H9 (cell line): ENCODE data around the gene FAM13C. TPM values are rescaled to one million over a fixed set of nuclear protein-coding genes. Genes with fewer than 3 reads are reported as not detected.

ENCODE experiments used
- DNase-seq: peaks from one replicate; pipeline ENCODE4 v3.0.0-alpha.2; 2017
- H2AFZ ChIP-seq: one replicate; pipeline ENCODE4 v1.6.1; 2013; ENCODE audit warnings: mild to moderate bottlenecking, low read length, control low read depth, moderate library complexity
- H2AK5ac ChIP-seq: 2 replicates; pipeline ENCODE4 v1.6.1; 2013; ENCODE audit warnings: low read length, control low read depth, mixed read lengths; ENCODE audit not compliant: insufficient read length
- H2BK120ac ChIP-seq: one replicate; pipeline ENCODE4 v1.6.1; 2013; ENCODE audit warnings: low read depth, mild to moderate bottlenecking, low read length, control low read depth, inconsistent platforms; ENCODE audit not compliant: poor library complexity, severe bottlenecking
- H2BK12ac ChIP-seq: 2 replicates; pipeline ENCODE4 v1.6.1; 2013; ENCODE audit warnings: low read length, control low read depth, mixed read lengths, low read depth; ENCODE audit not compliant: insufficient read length
- H2BK15ac ChIP-seq: 2 replicates; pipeline ENCODE4 v1.6.1; 2013; ENCODE audit warnings: low read depth, low read length, control low read depth
- H2BK20ac ChIP-seq: one replicate; pipeline ENCODE4 v1.6.1; 2013; ENCODE audit warnings: low read depth, mild to moderate bottlenecking, low read length, control low read depth, inconsistent platforms; ENCODE audit not compliant: poor library complexity, severe bottlenecking
- H2BK5ac ChIP-seq: 2 replicates; pipeline ENCODE4 v1.6.1; 2013; ENCODE audit warnings: low read length, control low read depth, mixed read lengths; ENCODE audit not compliant: insufficient read length
- H3K14ac ChIP-seq: 2 replicates; pipeline ENCODE4 v1.6.1; 2013; ENCODE audit warnings: low read length, control low read depth; ENCODE audit not compliant: insufficient read depth
- H3K18ac ChIP-seq: 2 replicates; pipeline ENCODE4 v1.6.1; 2013; ENCODE audit warnings: low read depth, mild to moderate bottlenecking, mixed read lengths, low read length, control low read depth; ENCODE audit not compliant: insufficient read length
- H3K23ac ChIP-seq: 2 replicates; pipeline ENCODE4 v1.6.1; 2013; ENCODE audit warnings: low read length, control low read depth, mixed read lengths, low read depth; ENCODE audit not compliant: insufficient read length
- H3K23me2 ChIP-seq: 2 replicates; pipeline ENCODE4 v1.6.1; 2013; ENCODE audit warnings: low read depth, mild to moderate bottlenecking, mixed read lengths, low read length, control low read depth; ENCODE audit not compliant: insufficient read length, poor library complexity, severe bottlenecking
- H3K27ac ChIP-seq: 2 replicates; pipeline ENCODE4 v1.5.1; 2013; ENCODE audit warnings: low read length, control low read depth, mixed read lengths, low read depth; ENCODE audit not compliant: insufficient read length
- H3K27me3 ChIP-seq: 2 replicates; pipeline ENCODE4 v1.6.1; 2013; ENCODE audit warnings: low read length, control low read depth, inconsistent platforms; ENCODE audit not compliant: insufficient read depth
- H3K4ac ChIP-seq: 2 replicates; pipeline ENCODE4 v1.6.1; 2013; ENCODE audit warnings: low read depth, mild to moderate bottlenecking, control low read depth, inconsistent platforms, low read length, moderate library complexity
- H3K4me1 ChIP-seq: 2 replicates; pipeline ENCODE4 v1.6.1; 2013; ENCODE audit warnings: low read length, control low read depth, inconsistent platforms; ENCODE audit not compliant: insufficient read depth
- H3K4me2 ChIP-seq: 2 replicates; pipeline ENCODE4 v1.6.1; 2013; ENCODE audit warnings: low read length, control low read depth, mixed read lengths; ENCODE audit not compliant: insufficient read length, insufficient read depth
- H3K56ac ChIP-seq: 2 replicates; pipeline ENCODE4 v1.6.1; 2013; ENCODE audit warnings: low read depth, mild to moderate bottlenecking, mixed read lengths, low read length, control low read depth; ENCODE audit not compliant: insufficient read length
- H3K79me1 ChIP-seq: 2 replicates; pipeline ENCODE4 v1.6.1; 2013; ENCODE audit warnings: low read depth, mild to moderate bottlenecking, moderate library complexity, low read length, control low read depth, inconsistent platforms; ENCODE audit not compliant: insufficient read depth, poor library complexity, severe bottlenecking
- H3K79me2 ChIP-seq: 2 replicates; pipeline ENCODE4 v1.6.1; 2013; ENCODE audit warnings: low read length, control low read depth, inconsistent platforms; ENCODE audit not compliant: insufficient read depth
- H3K9ac ChIP-seq: 2 replicates; pipeline ENCODE4 v1.6.1; 2013; ENCODE audit warnings: low read length, control low read depth, mixed read lengths; ENCODE audit not compliant: insufficient read length; ENCODE audit errors: extremely low read depth
- H3K9me3 ChIP-seq: one replicate; pipeline ENCODE4 v1.6.1; 2013; ENCODE audit warnings: low read depth, low read length, inconsistent platforms; ENCODE audit not compliant: control insufficient read depth
- H3T11ph ChIP-seq: one replicate; pipeline ENCODE4 v1.6.1; 2013; ENCODE audit warnings: mild to moderate bottlenecking, low read length, control low read depth, inconsistent platforms
- H4K20me1 ChIP-seq: one replicate; pipeline ENCODE4 v1.6.1; 2013; ENCODE audit not compliant: control insufficient read depth, insufficient read length, insufficient read depth
- H4K5ac ChIP-seq: 2 replicates; pipeline ENCODE4 v1.6.1; 2013; ENCODE audit warnings: low read depth, mild to moderate bottlenecking, mixed read lengths, low read length, control low read depth; ENCODE audit not compliant: insufficient read length
- H4K8ac ChIP-seq: replicated peaks from 2 replicates; pipeline ENCODE4 v1.6.1; 2013; ENCODE audit warnings: low read length, control low read depth, mixed read lengths, low read depth; ENCODE audit not compliant: insufficient read length
- H4K91ac ChIP-seq: 2 replicates; pipeline ENCODE4 v1.6.1; 2013; ENCODE audit warnings: low read depth, mild to moderate bottlenecking, moderate library complexity, mixed read lengths, low read length, control low read depth; ENCODE audit not compliant: insufficient read length
- H3K27ac Mint-ChIP-seq, 3 experiments: 2 replicates in 2 of 3; 3 replicates in 1 of 3; pipeline ENCODE4 v1.8.0; 2020 to 2021; ENCODE audit warnings: mixed read lengths in 3 of 3, mild to moderate bottlenecking in 1 of 3, moderate library complexity in 1 of 3
- H3K27me3 Mint-ChIP-seq: 2 replicates; pipeline ENCODE4 v1.8.0; 2021; ENCODE audit warnings: low read depth, mild to moderate bottlenecking, moderate library complexity, mixed read lengths
- H3K36me3 Mint-ChIP-seq, 3 experiments: 2 replicates in 2 of 3; 3 replicates in 1 of 3; pipeline ENCODE4 v1.8.0; 2020 to 2021; ENCODE audit warnings: low read depth in 3 of 3, mixed read lengths in 3 of 3; ENCODE audit not compliant: insufficient read depth in 1 of 3
- H3K4me1 Mint-ChIP-seq, 2 experiments: 2 replicates each; pipeline ENCODE4 v1.8.0; 2020; ENCODE audit warnings: mixed read lengths in 2 of 2
- H3K4me3 Mint-ChIP-seq, 2 experiments: 2 replicates in 1 of 2; 3 replicates in 1 of 2; pipeline ENCODE4 v1.8.0; 2020 to 2021; ENCODE audit warnings: mild to moderate bottlenecking in 2 of 2, mixed read lengths in 2 of 2, moderate library complexity in 1 of 2
- H3K9me3 Mint-ChIP-seq, 2 experiments: 2 replicates in 1 of 2; 3 replicates in 1 of 2; pipeline ENCODE4 v1.8.0; 2020; ENCODE audit warnings: mild to moderate bottlenecking in 2 of 2, mixed read lengths in 2 of 2, moderate library complexity in 1 of 2
- WGBS: extraction: QIAGEN DNeasy Blood & Tissue Kit; methylation state at CpG from one replicate; pipeline ENCODE4 v1.1.7; 2013; ENCODE audit warnings: missing lambda C conversion rate, low lambda C conversion rate, mixed read lengths; ENCODE audit not compliant: insufficient read length; ENCODE audit errors: extremely low coverage; 5-methylcytosine and 5-hydroxymethylcytosine counted together
- total RNA-seq: library from RNA; stranded (reverse); gene quantifications from 2 replicates; pipeline ENCODE4 v1.2.1, GENCODE V29; 2021
- TF ChIP-seq, protein P1 (sequence below): fragments of 200-600 bp; sonication (generic); conservative IDR thresholded peaks from 3 replicates; pipeline ENCODE4 v1.8.0; 2021; ENCODE audit warnings: antibody characterized with exemption, mild to moderate bottlenecking

The FAM13C gene
- total RNA-seq, 1 experiment from 2014 or later = 0.31 TPM

DNA sequence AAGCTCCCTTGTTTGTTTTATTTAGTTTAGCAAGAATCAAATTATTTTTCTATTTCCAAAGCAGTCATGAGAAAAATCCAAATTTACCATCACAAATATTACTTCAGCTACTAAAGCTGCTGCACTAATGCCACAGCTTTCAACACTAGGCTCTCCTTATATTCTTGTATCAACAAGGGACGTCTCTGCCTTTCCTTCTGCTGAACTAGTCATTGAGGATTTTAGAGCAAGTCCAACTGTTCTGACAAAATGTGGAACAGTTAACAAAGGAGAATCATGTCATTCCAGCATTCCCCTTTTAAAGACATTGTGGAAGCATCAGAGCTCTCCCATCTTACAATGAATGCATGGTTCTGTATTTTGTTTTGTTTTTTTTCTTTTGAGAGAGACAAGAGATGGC, 28.6 kb downstream of the FAM13C start:
- Histone ChIP-seq H3K27ac (no peak overlapping the region), H2BK20ac (no peak overlapping the region), H3K4me1 (no peaks in the 10 kb centered on the region), H3K79me1 (no peaks in the 10 kb centered on the region), H2BK12ac (no peak overlapping the region), H2AFZ (no peak overlapping the region), H3K4me2 (no peak overlapping the region), H3K27me3 (peaks cover 13% of the 10 kb centered on the region; the same call in 1 of the 2 replicates), H2BK120ac (no peak overlapping the region), H4K8ac (no peak overlapping the region), H4K91ac (no peak overlapping the region), H3K23me2 (no peaks in the 10 kb centered on the region), H3K56ac (no peak overlapping the region), H2BK5ac (no peak overlapping the region), H4K20me1 (no peaks in the 10 kb centered on the region), H3K4ac (no peak overlapping the region), H2BK15ac (no peak overlapping the region), H2AK5ac (no peak overlapping the region), H3K79me2 (no peaks in the 10 kb centered on the region), H3K9ac (no peak overlapping the region), H3K9me3 (no peaks in the 10 kb centered on the region), H3K18ac (no peak overlapping the region), H3K14ac (no peak overlapping the region), H3K23ac (no peak overlapping the region), H3T11ph (no peak overlapping the region), H4K5ac (no peak overlapping the region)
- Mint-ChIP-seq H3K4me3 (no peak overlapping the region), H3K36me3 (no peaks in the 10 kb centered on the region), H3K27ac (no peak overlapping the region), H3K27me3 (peaks cover 45% of the 10 kb centered on the region), H3K4me1 (peaks cover 0 to 8% of the 10 kb centered on the region in 2 experiments; a peak in 1 of 4 replicates), H3K9me3 (no peaks in the 10 kb centered on the region)
- no peak for DNase-seq
- no CpG with 5 or more reads among the region's 1 CpG for WGBS
- TF ChIP-seq, protein P1, sequence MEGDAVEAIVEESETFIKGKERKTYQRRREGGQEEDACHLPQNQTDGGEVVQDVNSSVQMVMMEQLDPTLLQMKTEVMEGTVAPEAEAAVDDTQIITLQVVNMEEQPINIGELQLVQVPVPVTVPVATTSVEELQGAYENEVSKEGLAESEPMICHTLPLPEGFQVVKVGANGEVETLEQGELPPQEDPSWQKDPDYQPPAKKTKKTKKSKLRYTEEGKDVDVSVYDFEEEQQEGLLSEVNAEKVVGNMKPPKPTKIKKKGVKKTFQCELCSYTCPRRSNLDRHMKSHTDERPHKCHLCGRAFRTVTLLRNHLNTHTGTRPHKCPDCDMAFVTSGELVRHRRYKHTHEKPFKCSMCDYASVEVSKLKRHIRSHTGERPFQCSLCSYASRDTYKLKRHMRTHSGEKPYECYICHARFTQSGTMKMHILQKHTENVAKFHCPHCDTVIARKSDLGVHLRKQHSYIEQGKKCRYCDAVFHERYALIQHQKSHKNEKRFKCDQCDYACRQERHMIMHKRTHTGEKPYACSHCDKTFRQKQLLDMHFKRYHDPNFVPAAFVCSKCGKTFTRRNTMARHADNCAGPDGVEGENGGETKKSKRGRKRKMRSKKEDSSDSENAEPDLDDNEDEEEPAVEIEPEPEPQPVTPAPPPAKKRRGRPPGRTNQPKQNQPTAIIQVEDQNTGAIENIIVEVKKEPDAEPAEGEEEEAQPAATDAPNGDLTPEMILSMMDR = no peak
